Bronchial epithelial cell (primary cell): ENCODE data around the gene XYLB. TPM values are rescaled to one million over a fixed set of nuclear protein-coding genes. Genes with fewer than 3 reads are reported as not detected.
"Not testable (repeated sequence)": the region's sequence is repeated elsewhere in the genome, so short reads cannot be mapped to it uniquely, and the experiment has no call there.

Source experiments
- DNase-seq: peaks from one replicate; pipeline ENCODE4 v3.0.0-alpha.2; 2010; ENCODE audit warnings: low read depth
- FAIRE-seq: peaks from 2 replicates; lab custom pipeline; 2011; peaks lifted over from hg19 to GRCh38; lab: Jason Lieb, UNC
- H3K27me3 ChIP-seq: 2 replicates; pipeline ENCODE4 v1.5.1; 2011; ENCODE audit warnings: low read length; ENCODE audit not compliant: control insufficient read depth, insufficient read depth
- H3K36me3 ChIP-seq: 2 replicates; pipeline ENCODE4 v1.5.1; 2011; ENCODE audit warnings: low read length; ENCODE audit not compliant: control insufficient read depth, insufficient read depth
- H3K4me3 ChIP-seq: 2 replicates; pipeline ENCODE4 v1.5.1; 2011; ENCODE audit warnings: mild to moderate bottlenecking, low read depth, low read length, control low read depth
- total RNA-seq: library from RNA; depleted of rRNA; stranded (reverse); fragments of >200 nt; gene quantifications from 2 replicates; pipeline ENCODE4 v1.2.1, GENCODE V29; 2014
- TF ChIP-seq, protein P1 (sequence below): IDR thresholded peaks from 2 replicates; pipeline ENCODE4 v1.5.1; 2011; ENCODE audit warnings: mild to moderate bottlenecking, moderate library complexity, low read length, control low read depth, inconsistent platforms; ENCODE audit not compliant: insufficient read depth, severe bottlenecking

XYLB gene
- 1.5 and 2.1 TPM in 2 replicates for total RNA-seq

DNA sequence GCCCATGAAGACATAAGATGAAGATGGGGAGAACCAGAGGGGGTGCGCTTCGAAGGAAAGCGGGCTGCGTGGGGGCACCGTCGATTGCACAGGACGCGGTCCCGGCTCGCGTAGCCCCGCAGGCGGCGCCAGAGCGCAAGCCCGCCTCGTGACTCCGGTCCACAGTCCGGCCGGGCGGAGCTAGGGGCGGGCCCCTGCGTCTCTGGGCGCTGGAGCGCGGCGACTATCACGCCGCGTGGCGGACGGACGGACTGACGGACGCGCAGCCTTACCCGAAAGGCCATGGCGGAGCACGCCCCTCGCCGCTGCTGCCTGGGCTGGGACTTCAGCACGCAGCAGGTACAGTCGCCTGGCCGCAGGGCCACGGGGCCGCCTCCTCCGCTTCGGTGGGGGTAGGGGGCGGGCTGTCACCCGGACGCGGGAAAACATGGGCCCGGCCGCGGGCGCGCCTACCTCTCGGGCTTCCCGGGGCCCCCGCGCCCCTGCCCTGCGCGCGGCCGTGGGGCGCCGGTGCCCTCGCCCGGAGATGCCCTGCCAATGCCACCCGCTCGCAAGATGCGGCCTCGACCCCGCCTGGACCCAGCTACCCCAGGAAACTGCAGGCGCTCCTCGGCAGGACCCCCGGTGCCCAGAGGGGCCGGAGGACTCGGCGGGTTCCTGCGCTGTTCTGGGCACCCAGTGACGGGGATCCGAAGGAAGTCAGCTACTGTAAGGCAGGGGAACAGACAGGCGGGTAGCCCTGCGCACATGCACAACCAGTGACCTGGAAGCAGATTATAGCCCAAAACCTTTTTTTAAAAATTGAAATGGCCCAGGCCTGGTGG lies at the start of gene XYLB:
XYLB (plus strand) TSS at position 199 of the 824 bp plus-strand sequence; CDS start at position 283, 84 bp downstream.
- Histone ChIP-seq H3K36me3 (no peaks in the 10 kb centered on the region), H3K4me3 (peak within 1 kb of the TSS; percentile 76), H3K27me3 (no peaks in the 10 kb centered on the region)
- FAIRE-seq (no peak), DNase-seq (peak; percentile 56)
- TF ChIP-seq, protein P1, sequence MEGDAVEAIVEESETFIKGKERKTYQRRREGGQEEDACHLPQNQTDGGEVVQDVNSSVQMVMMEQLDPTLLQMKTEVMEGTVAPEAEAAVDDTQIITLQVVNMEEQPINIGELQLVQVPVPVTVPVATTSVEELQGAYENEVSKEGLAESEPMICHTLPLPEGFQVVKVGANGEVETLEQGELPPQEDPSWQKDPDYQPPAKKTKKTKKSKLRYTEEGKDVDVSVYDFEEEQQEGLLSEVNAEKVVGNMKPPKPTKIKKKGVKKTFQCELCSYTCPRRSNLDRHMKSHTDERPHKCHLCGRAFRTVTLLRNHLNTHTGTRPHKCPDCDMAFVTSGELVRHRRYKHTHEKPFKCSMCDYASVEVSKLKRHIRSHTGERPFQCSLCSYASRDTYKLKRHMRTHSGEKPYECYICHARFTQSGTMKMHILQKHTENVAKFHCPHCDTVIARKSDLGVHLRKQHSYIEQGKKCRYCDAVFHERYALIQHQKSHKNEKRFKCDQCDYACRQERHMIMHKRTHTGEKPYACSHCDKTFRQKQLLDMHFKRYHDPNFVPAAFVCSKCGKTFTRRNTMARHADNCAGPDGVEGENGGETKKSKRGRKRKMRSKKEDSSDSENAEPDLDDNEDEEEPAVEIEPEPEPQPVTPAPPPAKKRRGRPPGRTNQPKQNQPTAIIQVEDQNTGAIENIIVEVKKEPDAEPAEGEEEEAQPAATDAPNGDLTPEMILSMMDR, result peak; percentile 98

DNA sequence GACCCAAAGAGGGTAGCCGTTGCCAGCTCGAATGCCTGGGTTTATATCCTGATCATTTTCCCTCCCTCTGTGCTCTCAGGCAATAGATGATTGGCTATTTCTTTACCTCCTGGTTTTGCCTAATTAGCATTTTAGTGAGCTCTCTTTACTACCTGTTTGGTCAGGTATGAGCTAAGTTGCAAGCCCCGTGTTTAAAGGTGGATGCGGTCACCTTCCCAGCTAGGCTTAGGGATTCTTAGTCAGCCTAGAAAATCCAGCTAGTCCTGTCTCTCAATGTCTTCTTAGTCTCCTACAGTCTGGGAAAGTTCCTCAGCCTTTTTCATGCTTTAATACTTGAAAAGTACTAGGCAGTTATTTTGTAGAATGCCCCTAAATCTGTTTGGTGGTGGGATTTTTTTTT lies 49.5 kb upstream of the XYLB start:
- H3K4me3 ChIP-seq, FAIRE-seq, H3K36me3 ChIP-seq, H3K27me3 ChIP-seq: not testable (repeated sequence)
- DNase-seq, result peak; percentile 16

DNA sequence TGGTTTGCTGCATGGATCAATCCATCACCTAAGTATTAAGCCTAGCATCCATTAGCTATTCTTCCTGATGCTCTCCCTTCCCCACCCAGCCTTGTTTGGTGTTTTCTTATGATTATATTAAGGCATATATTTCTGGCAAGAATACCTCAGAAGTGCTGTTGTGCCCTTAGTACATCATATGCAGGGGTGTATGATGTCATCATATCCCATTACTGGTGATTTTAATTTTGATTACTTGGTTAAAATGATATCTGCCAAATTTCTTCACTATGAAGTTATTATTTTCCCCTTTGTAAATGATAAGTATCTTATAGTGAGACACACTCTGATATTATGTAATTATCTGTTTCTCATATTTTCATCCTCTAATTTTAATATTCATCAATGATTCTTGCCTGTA lies 49.0 kb upstream of the XYLB start:
- DNase-seq (no peak), FAIRE-seq (no peak)
- TF ChIP-seq, protein P1, result no peak
- H3K36me3 ChIP-seq, result no peaks in the 10 kb centered on the region
- no peak overlapping the region for H3K4me3 ChIP-seq
- no peaks in the 10 kb centered on the region for H3K27me3 ChIP-seq

DNA sequence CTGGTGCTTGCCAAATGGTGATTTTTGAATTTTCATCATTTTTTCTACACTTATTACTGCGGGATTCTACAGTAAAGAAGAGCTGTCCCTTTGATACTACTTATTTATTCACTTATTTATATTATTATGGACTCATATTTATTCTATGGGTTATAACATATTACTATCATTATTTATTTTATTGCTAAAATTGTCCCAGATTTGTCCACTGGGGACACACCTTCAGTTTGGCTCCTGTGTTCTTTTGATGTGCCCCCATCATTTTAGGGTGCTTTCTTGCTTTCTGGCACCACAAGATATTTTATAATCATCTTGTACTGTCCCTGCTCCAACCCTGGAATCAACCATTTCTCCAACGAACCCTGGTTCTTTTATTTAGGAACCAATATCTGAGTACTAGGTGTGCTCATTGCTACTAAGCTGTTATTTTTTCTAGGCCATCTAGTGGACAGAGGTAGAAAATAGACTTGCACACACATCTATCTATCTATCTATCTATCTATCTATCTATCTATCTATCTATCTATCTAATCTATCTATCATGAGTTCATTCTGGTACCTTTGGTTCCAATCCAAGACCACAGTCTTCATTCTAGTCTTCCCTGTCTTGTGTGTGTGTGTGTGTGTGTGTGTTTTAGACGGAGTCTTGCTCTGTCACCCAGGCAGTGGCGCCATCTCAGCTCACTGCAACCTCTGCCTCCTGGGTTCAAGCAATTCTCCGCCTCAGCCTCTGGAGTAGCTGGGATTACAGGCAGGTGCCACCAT lies 48.5 kb upstream of the XYLB start:
- TF ChIP-seq, protein P1, result peak; percentile 38
- Histone ChIP-seq H3K4me3 (no peak overlapping the region), H3K27me3 (no peaks in the 10 kb centered on the region), H3K36me3 (no peaks in the 10 kb centered on the region)
- DNase-seq (peak; percentile 42), FAIRE-seq (no peak)

DNA sequence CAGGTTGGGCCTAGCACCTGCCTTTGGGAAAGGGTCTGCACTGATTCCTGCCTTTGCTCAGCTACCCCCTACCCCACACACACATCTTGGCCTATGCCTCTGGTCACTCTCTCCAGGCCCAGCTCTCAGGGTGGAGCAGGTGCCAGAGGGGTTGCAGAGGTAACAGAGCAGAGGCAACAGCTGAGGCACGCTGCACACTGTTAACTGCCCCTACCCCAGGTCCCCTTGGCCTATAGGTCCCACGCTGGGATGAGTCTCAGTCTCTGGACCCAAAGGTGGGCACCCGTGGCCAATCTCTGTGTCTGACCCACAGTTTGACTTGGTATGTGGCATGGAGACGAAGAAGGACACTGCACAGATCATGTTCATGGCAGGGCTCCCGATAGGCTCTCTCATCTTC lies 39.6 kb upstream of the XYLB start:
- TF ChIP-seq, protein P1, result no peak
- FAIRE-seq, result no peak
- H3K4me3 ChIP-seq, result no peak overlapping the region
- H3K36me3 ChIP-seq, result no peaks in the 10 kb centered on the region
- no peaks in the 10 kb centered on the region for H3K27me3 ChIP-seq
- no peak for DNase-seq

DNA sequence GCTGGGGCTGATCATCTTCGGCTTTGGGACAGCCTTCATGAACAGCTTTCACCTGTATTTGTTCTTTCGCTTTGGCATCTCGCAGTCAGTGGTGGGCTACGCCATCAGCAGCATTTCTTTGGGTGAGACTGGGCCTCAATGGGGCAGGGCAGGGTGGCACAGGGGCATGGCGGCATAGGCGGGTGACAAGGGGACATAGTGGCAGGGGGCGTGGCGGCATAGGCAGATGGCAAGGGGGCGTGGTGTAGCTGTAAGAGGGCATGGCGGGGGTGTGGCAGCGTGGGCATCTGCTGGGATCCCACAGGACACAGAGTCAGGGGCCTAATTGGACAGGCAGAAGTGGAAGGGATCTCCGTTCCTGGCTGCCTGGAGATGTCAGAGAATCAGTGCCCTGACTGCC lies 39.0 kb upstream of the XYLB start:
- Histone ChIP-seq H3K27me3 (no peaks in the 10 kb centered on the region), H3K36me3 (no peaks in the 10 kb centered on the region), H3K4me3 (no peak overlapping the region)
- DNase-seq (no peak), FAIRE-seq (no peak)
- TF ChIP-seq, protein P1, result no peak
